ENCODE data around the gene PAPPA. TPM values are rescaled to one million over a fixed set of nuclear protein-coding genes. Genes with fewer than 3 reads are reported as not detected.

PAPPA gene
- total and polyA plus RNA-seq, 9 of the 15 experiments (the other 6 are each of a cell fraction or from before 2014, with no cell fraction given), result 0.06 to 0.18 (median 0.11) TPM

GRCh38 chr9:116332090-116332489 lies 178.5 kb downstream of the PAPPA start (continued):
- TF ChIP-seq DEAF1 (CRISPR knock-in tag; IDR thresholded peaks at IDR 0.05), result no peak
- no peak for TF ChIP-seq SAFB (IDR thresholded peaks at IDR 0.05; ENCODE audit: borderline replicate concordance, low read depth, low read length)
- no peak for TF ChIP-seq MBD1 (CRISPR knock-in tag; IDR thresholded peaks at IDR 0.05)
- TF ChIP-seq HES1 (IDR thresholded peaks at IDR 0.05; ENCODE audit: low read depth), result no peak
- TF ChIP-seq RAD51 (IDR thresholded peaks at IDR 0.05; ENCODE audit: borderline replicate concordance, low read depth), result peak; percentile 81
- TF ChIP-seq ZNF146 (CRISPR knock-in tag; IDR thresholded peaks at IDR 0.05; ENCODE audit: unreplicated experiment), result no peak
- TF ChIP-seq POLR2G (IDR thresholded peaks at IDR 0.05; ENCODE audit: low read depth, low read length), result no peak
- no peak for TF ChIP-seq HMG20B (CRISPR knock-in tag; IDR thresholded peaks at IDR 0.05)
- no peak for TF ChIP-seq RFX5 (IDR thresholded peaks at IDR 0.05; ENCODE audit: low read depth, low read length)
- TF ChIP-seq NR4A1 (CRISPR knock-in tag; IDR thresholded peaks at IDR 0.05), result no peak
- no peak for TF ChIP-seq NR4A1 (tag; IDR thresholded peaks at IDR 0.05)
- TF ChIP-seq RBM25 (IDR thresholded peaks at IDR 0.05; ENCODE audit: low read depth, low read length, severe bottlenecking), result peak; percentile 42
- no peak for TF ChIP-seq HEY1 (CRISPR knock-in tag; IDR thresholded peaks at IDR 0.05; ENCODE audit: borderline replicate concordance)
- TF ChIP-seq MLLT1 (IDR thresholded peaks at IDR 0.05), result no peak
